ENCODE measurements around the gene HYDIN.
"Not testable (repeated sequence)": the region's sequence is repeated elsewhere in the genome, so short reads cannot be mapped to it uniquely, and the experiment has no call there.

HYDIN gene

GRCh38 chr16:71038421-71038820, 192.1 kb downstream of the HYDIN start:
- whole genome bisulfite sequencing, 2 donors (ENCODE audit: extremely low coverage in 2 of 2, insufficient read length in 2 of 2, insufficient replicate concordance in 1 of 2) = no CpG with 5 or more reads among the region's 4 CpGs
- not testable (repeated sequence) for H3K14ac ChIP-seq (ENCODE audit: low read length)

GRCh38 chr16:71037987-71038386, 192.5 kb downstream of the HYDIN start:
- H2AFZ ChIP-seq (ENCODE audit: low read length); DNase-seq (ENCODE audit: low spot score); H2BK120ac ChIP-seq (ENCODE audit: low read depth, low read length); H3K9ac ChIP-seq (ENCODE audit: low read depth, low read length, poor library complexity); H2BK15ac ChIP-seq (ENCODE audit: low read length); H3K4me1 ChIP-seq (ENCODE audit: control insufficient read depth in 2 of 2, insufficient read depth in 1 of 2, low read depth in 1 of 2, low read length in 2 of 2); H4K8ac ChIP-seq (ENCODE audit: low read depth, low read length); H3K4ac ChIP-seq (ENCODE audit: low read length); H2BK12ac ChIP-seq (ENCODE audit: low read length); H3K4me2 ChIP-seq (ENCODE audit: insufficient read depth, low read length, poor library complexity, severe bottlenecking); H3K79me1 ChIP-seq (ENCODE audit: low read depth, low read length); H3K27me3 ChIP-seq (ENCODE audit: control insufficient read depth in 3 of 3, insufficient read depth in 3 of 3, low read depth in 1 of 3, low read length in 3 of 3); H2BK5ac ChIP-seq (ENCODE audit: low read length); H3K23ac ChIP-seq (ENCODE audit: low read depth, low read length, poor library complexity); H4K91ac ChIP-seq (ENCODE audit: low read depth, low read length, poor library complexity); H3K18ac ChIP-seq (ENCODE audit: low read length); H3K9me3 ChIP-seq (replicated peaks in 1 of 2; ENCODE audit: control insufficient read depth in 2 of 2, insufficient read depth in 1 of 2, low read depth in 1 of 2, low read length in 2 of 2); H3K4me3 ChIP-seq (ENCODE audit: low read length in 2 of 2); H3K27ac ChIP-seq (replicated peaks; ENCODE audit: low read length); H3K36me3 ChIP-seq (replicated peaks in 1 of 2; ENCODE audit: control insufficient read depth in 2 of 2, insufficient read depth in 2 of 2, low read length in 2 of 2); H2AK5ac ChIP-seq (ENCODE audit: low read depth, low read length); H3K14ac ChIP-seq (ENCODE audit: low read length): not testable (repeated sequence)
- WGBS, 2 donors (ENCODE audit: extremely low coverage in 2 of 2, insufficient read length in 2 of 2, insufficient replicate concordance in 1 of 2) = no CpG with 5 or more reads among the region's 6 CpGs

More at GRCh38 chr16:71038421-71038820, 192.1 kb downstream of the HYDIN start:
- not testable (repeated sequence) for H3K4me1 ChIP-seq (ENCODE audit: control insufficient read depth in 2 of 2, insufficient read depth in 1 of 2, low read depth in 1 of 2, low read length in 2 of 2); H2AFZ ChIP-seq (ENCODE audit: low read length); DNase-seq (ENCODE audit: low spot score); H2BK120ac ChIP-seq (ENCODE audit: low read depth, low read length); H3K36me3 ChIP-seq (replicated peaks in 1 of 2; ENCODE audit: control insufficient read depth in 2 of 2, insufficient read depth in 2 of 2, low read length in 2 of 2); H3K9me3 ChIP-seq (replicated peaks in 1 of 2; ENCODE audit: control insufficient read depth in 2 of 2, insufficient read depth in 1 of 2, low read depth in 1 of 2, low read length in 2 of 2); H3K23ac ChIP-seq (ENCODE audit: low read depth, low read length, poor library complexity); H3K9ac ChIP-seq (ENCODE audit: low read depth, low read length, poor library complexity); H2AK5ac ChIP-seq (ENCODE audit: low read depth, low read length); H3K27me3 ChIP-seq (ENCODE audit: control insufficient read depth in 3 of 3, insufficient read depth in 3 of 3, low read depth in 1 of 3, low read length in 3 of 3); H3K4me2 ChIP-seq (ENCODE audit: insufficient read depth, low read length, poor library complexity, severe bottlenecking); H3K4me3 ChIP-seq (ENCODE audit: low read length in 2 of 2); H4K91ac ChIP-seq (ENCODE audit: low read depth, low read length, poor library complexity); H2BK5ac ChIP-seq (ENCODE audit: low read length); H3K27ac ChIP-seq (replicated peaks; ENCODE audit: low read length); H2BK12ac ChIP-seq (ENCODE audit: low read length); H4K8ac ChIP-seq (ENCODE audit: low read depth, low read length); H2BK15ac ChIP-seq (ENCODE audit: low read length); H3K18ac ChIP-seq (ENCODE audit: low read length); H3K79me1 ChIP-seq (ENCODE audit: low read depth, low read length); H3K4ac ChIP-seq (ENCODE audit: low read length)

GRCh38 chr16:71028032-71028727, 202.3 kb downstream of the HYDIN start:
- not testable (repeated sequence) for H4K91ac ChIP-seq (ENCODE audit: low read depth, low read length, poor library complexity); H2BK5ac ChIP-seq (ENCODE audit: low read length); H3K4me3 ChIP-seq (ENCODE audit: low read length in 2 of 2); H3K23ac ChIP-seq (ENCODE audit: low read depth, low read length, poor library complexity); H2BK15ac ChIP-seq (ENCODE audit: low read length); H3K4ac ChIP-seq (ENCODE audit: low read length); H3K27me3 ChIP-seq (ENCODE audit: control insufficient read depth in 3 of 3, insufficient read depth in 3 of 3, low read depth in 1 of 3, low read length in 3 of 3); H3K79me1 ChIP-seq (ENCODE audit: low read depth, low read length); H4K8ac ChIP-seq (ENCODE audit: low read depth, low read length); H2AFZ ChIP-seq (ENCODE audit: low read length); H3K9ac ChIP-seq (ENCODE audit: low read depth, low read length, poor library complexity); H3K36me3 ChIP-seq (replicated peaks in 1 of 2; ENCODE audit: control insufficient read depth in 2 of 2, insufficient read depth in 2 of 2, low read length in 2 of 2); H2BK12ac ChIP-seq (ENCODE audit: low read length); H3K18ac ChIP-seq (ENCODE audit: low read length); H3K4me1 ChIP-seq (ENCODE audit: control insufficient read depth in 2 of 2, insufficient read depth in 1 of 2, low read depth in 1 of 2, low read length in 2 of 2); H2AK5ac ChIP-seq (ENCODE audit: low read depth, low read length); H3K14ac ChIP-seq (ENCODE audit: low read length); H3K9me3 ChIP-seq (replicated peaks in 1 of 2; ENCODE audit: control insufficient read depth in 2 of 2, insufficient read depth in 1 of 2, low read depth in 1 of 2, low read length in 2 of 2); H3K27ac ChIP-seq (replicated peaks; ENCODE audit: low read length); H2BK120ac ChIP-seq (ENCODE audit: low read depth, low read length)
- H3K4me2 ChIP-seq (ENCODE audit: insufficient read depth, low read length, poor library complexity, severe bottlenecking) = peak overlapping the region; percentile 11
- peak; percentile 36 for DNase-seq (ENCODE audit: low spot score)
- WGBS, 2 donors (ENCODE audit: extremely low coverage in 2 of 2, insufficient read length in 2 of 2, insufficient replicate concordance in 1 of 2) = no CpG with 5 or more reads among the region's 8 CpGs

DNA sequence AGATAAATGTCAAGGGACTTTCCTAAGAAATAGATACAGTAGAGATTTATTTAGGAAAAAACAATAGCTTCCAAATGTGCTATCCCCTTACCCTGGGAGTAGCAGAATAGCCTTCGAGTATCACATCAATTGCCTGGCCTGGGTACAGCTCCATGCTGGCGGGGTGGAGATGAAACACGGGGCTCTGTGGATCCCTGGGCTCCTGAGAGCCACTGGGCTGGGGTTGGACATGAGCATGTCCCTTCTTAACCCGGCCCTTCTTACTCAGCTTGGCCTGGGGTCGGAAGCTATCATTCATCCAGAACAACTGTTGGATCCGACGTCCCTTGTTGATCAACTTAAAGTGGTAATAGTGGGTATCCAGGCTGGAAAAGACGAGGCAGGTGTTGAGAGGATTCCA, 203.0 kb downstream of the HYDIN start:
- not testable (repeated sequence) for H3K79me1 ChIP-seq (ENCODE audit: low read depth, low read length); H3K18ac ChIP-seq (ENCODE audit: low read length); H2AFZ ChIP-seq (ENCODE audit: low read length); H3K27me3 ChIP-seq (ENCODE audit: control insufficient read depth in 3 of 3, insufficient read depth in 3 of 3, low read depth in 1 of 3, low read length in 3 of 3); H3K4me2 ChIP-seq (ENCODE audit: insufficient read depth, low read length, poor library complexity, severe bottlenecking); H3K14ac ChIP-seq (ENCODE audit: low read length); H4K8ac ChIP-seq (ENCODE audit: low read depth, low read length); H2BK15ac ChIP-seq (ENCODE audit: low read length); H2BK5ac ChIP-seq (ENCODE audit: low read length); H3K27ac ChIP-seq (replicated peaks; ENCODE audit: low read length); H3K4me1 ChIP-seq (ENCODE audit: control insufficient read depth in 2 of 2, insufficient read depth in 1 of 2, low read depth in 1 of 2, low read length in 2 of 2); H4K91ac ChIP-seq (ENCODE audit: low read depth, low read length, poor library complexity); H3K4me3 ChIP-seq (ENCODE audit: low read length in 2 of 2); H2BK12ac ChIP-seq (ENCODE audit: low read length); H3K4ac ChIP-seq (ENCODE audit: low read length); H2BK120ac ChIP-seq (ENCODE audit: low read depth, low read length); H3K23ac ChIP-seq (ENCODE audit: low read depth, low read length, poor library complexity); DNase-seq (ENCODE audit: low spot score); H3K36me3 ChIP-seq (replicated peaks in 1 of 2; ENCODE audit: control insufficient read depth in 2 of 2, insufficient read depth in 2 of 2, low read length in 2 of 2); H2AK5ac ChIP-seq (ENCODE audit: low read depth, low read length); H3K9me3 ChIP-seq (replicated peaks in 1 of 2; ENCODE audit: control insufficient read depth in 2 of 2, insufficient read depth in 1 of 2, low read depth in 1 of 2, low read length in 2 of 2); H3K9ac ChIP-seq (ENCODE audit: low read depth, low read length, poor library complexity)
- WGBS, 2 donors (ENCODE audit: extremely low coverage in 2 of 2, insufficient read length in 2 of 2, insufficient replicate concordance in 1 of 2) = no CpG with 5 or more reads among the region's 8 CpGs
